ENCODE measurements around the gene REM2.

GRCh38 chr14:22900081-22900799 lies 17.2 kb downstream of the REM2 start:
- TF ChIP-seq, protein P1, sequence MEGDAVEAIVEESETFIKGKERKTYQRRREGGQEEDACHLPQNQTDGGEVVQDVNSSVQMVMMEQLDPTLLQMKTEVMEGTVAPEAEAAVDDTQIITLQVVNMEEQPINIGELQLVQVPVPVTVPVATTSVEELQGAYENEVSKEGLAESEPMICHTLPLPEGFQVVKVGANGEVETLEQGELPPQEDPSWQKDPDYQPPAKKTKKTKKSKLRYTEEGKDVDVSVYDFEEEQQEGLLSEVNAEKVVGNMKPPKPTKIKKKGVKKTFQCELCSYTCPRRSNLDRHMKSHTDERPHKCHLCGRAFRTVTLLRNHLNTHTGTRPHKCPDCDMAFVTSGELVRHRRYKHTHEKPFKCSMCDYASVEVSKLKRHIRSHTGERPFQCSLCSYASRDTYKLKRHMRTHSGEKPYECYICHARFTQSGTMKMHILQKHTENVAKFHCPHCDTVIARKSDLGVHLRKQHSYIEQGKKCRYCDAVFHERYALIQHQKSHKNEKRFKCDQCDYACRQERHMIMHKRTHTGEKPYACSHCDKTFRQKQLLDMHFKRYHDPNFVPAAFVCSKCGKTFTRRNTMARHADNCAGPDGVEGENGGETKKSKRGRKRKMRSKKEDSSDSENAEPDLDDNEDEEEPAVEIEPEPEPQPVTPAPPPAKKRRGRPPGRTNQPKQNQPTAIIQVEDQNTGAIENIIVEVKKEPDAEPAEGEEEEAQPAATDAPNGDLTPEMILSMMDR (IDR thresholded peaks at IDR 0.05; ENCODE audit: insufficient read depth, low read depth, low read length), result peak; percentile 54
- TF ChIP-seq EZH2 (IDR thresholded peaks at IDR 0.05; ENCODE audit: insufficient read depth, low read length), result no peak
